Measurements from ENCODE around the gene ST3GAL3. TPM values are rescaled to one million over a fixed set of nuclear protein-coding genes. Genes with fewer than 3 reads are reported as not detected.
"Not testable (repeated sequence)": the region's sequence is repeated elsewhere in the genome, so short reads cannot be mapped to it uniquely, and the experiment has no call there.

The ST3GAL3 gene
- total RNA-seq, 1 donor from 2014 or later, result 11.4 TPM

- Histone ChIP-seq H3K4me2 (ENCODE audit: low read length) (peak overlapping the region; percentile 15), H3K4me1 (ENCODE audit: insufficient read depth, low read length) (peaks cover 13% of the 10 kb centered on the region), H2AFZ (ENCODE audit: low read depth, low read length) (no peak overlapping the region), H3K9me3 (ENCODE audit: insufficient read depth, low read depth, low read length) (no peaks in the 10 kb centered on the region), H3K36me3 (ENCODE audit: insufficient read depth, low read length) (no peaks in the 10 kb centered on the region), H4K20me1 (ENCODE audit: insufficient read depth, low read length) (no peaks in the 10 kb centered on the region), H3K27ac (ENCODE audit: low read depth, low read length) (no peak overlapping the region), H3K79me2 (ENCODE audit: insufficient read depth, low read length) (no peaks in the 10 kb centered on the region), H3K9ac (ENCODE audit: low read length) (no peak overlapping the region), H3K4me3 (ENCODE audit: insufficient read depth, low read depth, low read length) (no peak overlapping the region), H3K27me3 (ENCODE audit: insufficient read depth, low read length) (no peaks in the 10 kb centered on the region)
- FAIRE-seq (no peak), DNase-seq (ENCODE audit: low read depth) (peak; percentile 63)
- Mint-ChIP-seq H3K27ac (ENCODE audit: unreplicated experiment) (peak overlapping the region; percentile 79), H3K4me1 (ENCODE audit: low read depth, unreplicated experiment) (peaks cover 17% of the 10 kb centered on the region), H3K27me3 (ENCODE audit: low read depth, unreplicated experiment) (no peaks in the 10 kb centered on the region), H3K36me3 (ENCODE audit: low read depth, unreplicated experiment) (peaks cover 28% of the 10 kb centered on the region), H3K4me3 (ENCODE audit: unreplicated experiment) (no peak overlapping the region), H3K9me3 (ENCODE audit: unreplicated experiment) (peaks cover 14% of the 10 kb centered on the region)
- no peak for TF ChIP-seq CTCF (IDR thresholded peaks at IDR 0.05; ENCODE audit: insufficient read depth, low read depth, low read length)
- no peak for TF ChIP-seq EZH2 (IDR thresholded peaks at IDR 0.05; ENCODE audit: insufficient read depth, low read length)
Observed at GRCh38 chr1:43776043-43776761, 68.9 kb downstream of the ST3GAL3 start.

- not testable (repeated sequence) for H3K4me2 ChIP-seq (ENCODE audit: low read length); H3K27ac ChIP-seq (ENCODE audit: low read depth, low read length); H3K27me3 ChIP-seq (ENCODE audit: insufficient read depth, low read length); H3K4me3 ChIP-seq (ENCODE audit: insufficient read depth, low read depth, low read length); H3K9me3 ChIP-seq (ENCODE audit: insufficient read depth, low read depth, low read length); H4K20me1 ChIP-seq (ENCODE audit: insufficient read depth, low read length); H3K27ac Mint-ChIP-seq (ENCODE audit: unreplicated experiment); H2AFZ ChIP-seq (ENCODE audit: low read depth, low read length); H3K4me3 Mint-ChIP-seq (ENCODE audit: unreplicated experiment); H3K36me3 ChIP-seq (ENCODE audit: insufficient read depth, low read length); H3K27me3 Mint-ChIP-seq (ENCODE audit: low read depth, unreplicated experiment); H3K79me2 ChIP-seq (ENCODE audit: insufficient read depth, low read length); FAIRE-seq; DNase-seq (ENCODE audit: low read depth); H3K9ac ChIP-seq (ENCODE audit: low read length)
- peaks cover 13% of the 10 kb centered on the region for H3K4me1 ChIP-seq (ENCODE audit: insufficient read depth, low read length)
- H3K9me3 Mint-ChIP-seq (ENCODE audit: unreplicated experiment), result peaks cover 14% of the 10 kb centered on the region
- peaks cover 28% of the 10 kb centered on the region for H3K36me3 Mint-ChIP-seq (ENCODE audit: low read depth, unreplicated experiment)
- peaks cover 17% of the 10 kb centered on the region for H3K4me1 Mint-ChIP-seq (ENCODE audit: low read depth, unreplicated experiment)
Observed at GRCh38 chr1:43777916-43778315, 70.6 kb downstream of the ST3GAL3 start.

GRCh38 chr1:43779266-43779665, 71.9 kb downstream of the ST3GAL3 start:
- no peak overlapping the region for H2AFZ ChIP-seq (ENCODE audit: low read depth, low read length)
- Mint-ChIP-seq H3K4me1 (ENCODE audit: low read depth, unreplicated experiment) (peaks cover 25% of the 10 kb centered on the region), H3K9me3 (ENCODE audit: unreplicated experiment) (peaks cover 14% of the 10 kb centered on the region), H3K4me3 (ENCODE audit: unreplicated experiment) (no peak overlapping the region), H3K27ac (ENCODE audit: unreplicated experiment) (no peak overlapping the region), H3K36me3 (ENCODE audit: low read depth, unreplicated experiment) (peaks cover 28% of the 10 kb centered on the region), H3K27me3 (ENCODE audit: low read depth, unreplicated experiment) (no peaks in the 10 kb centered on the region)
- no peak overlapping the region for H3K9ac ChIP-seq (ENCODE audit: low read length)
- no peaks in the 10 kb centered on the region for H3K27me3 ChIP-seq (ENCODE audit: insufficient read depth, low read length)
- TF ChIP-seq EZH2 (IDR thresholded peaks at IDR 0.05; ENCODE audit: insufficient read depth, low read length) (no peak), CTCF (IDR thresholded peaks at IDR 0.05; ENCODE audit: insufficient read depth, low read depth, low read length) (no peak)
- H3K9me3 ChIP-seq (ENCODE audit: insufficient read depth, low read depth, low read length), result no peaks in the 10 kb centered on the region
- H3K36me3 ChIP-seq (ENCODE audit: insufficient read depth, low read length), result no peaks in the 10 kb centered on the region
- H3K4me3 ChIP-seq (ENCODE audit: insufficient read depth, low read depth, low read length), result no peak overlapping the region
- no peaks in the 10 kb centered on the region for H3K79me2 ChIP-seq (ENCODE audit: insufficient read depth, low read length)
- no peak for FAIRE-seq
- peaks cover 7% of the 10 kb centered on the region for H4K20me1 ChIP-seq (ENCODE audit: insufficient read depth, low read length)
- peaks cover 21% of the 10 kb centered on the region for H3K4me1 ChIP-seq (ENCODE audit: insufficient read depth, low read length)
- no peak for DNase-seq (ENCODE audit: low read depth)
- no peak overlapping the region for H3K27ac ChIP-seq (ENCODE audit: low read depth, low read length)
- no peak overlapping the region for H3K4me2 ChIP-seq (ENCODE audit: low read length)

Data from astrocyte (in vitro differentiated cells and primary cell).